EH (cell line): ENCODE data around the gene FGF12.

Source experiments
- DNase-seq: peaks from one replicate; pipeline ENCODE4 v3.0.0-alpha.2; 2015; ENCODE audit warnings: low read depth

The FGF12 gene

GRCh38 chr3:192494174-192494573, 233.2 kb downstream of the FGF12 start:
- DNase-seq, result no peak

GRCh38 chr3:192490720-192491119, 236.6 kb downstream of the FGF12 start:
- no peak for DNase-seq

DNA sequence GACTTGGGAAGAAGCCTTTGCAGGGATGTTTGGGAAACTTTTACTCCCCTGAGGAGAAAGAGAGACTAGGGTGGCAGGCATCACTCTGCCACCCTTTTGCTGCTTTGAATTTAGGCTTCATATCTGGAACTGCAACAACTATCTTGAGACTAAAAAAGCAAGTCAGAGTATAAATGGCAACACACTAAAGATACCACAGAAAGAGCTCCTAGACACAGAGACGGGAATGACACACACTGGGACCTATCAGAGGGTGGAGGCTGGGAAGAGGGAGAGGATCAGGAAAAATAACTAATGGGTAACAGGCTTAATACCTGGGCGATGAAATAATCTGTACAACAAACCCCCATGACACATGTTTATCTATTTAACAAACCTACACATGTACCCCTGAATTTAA, 237.8 kb downstream of the FGF12 start:
- no peak for DNase-seq

- no peak for DNase-seq
Measured at GRCh38 chr3:192487033-192487432, 240.3 kb downstream of the FGF12 start.

DNA sequence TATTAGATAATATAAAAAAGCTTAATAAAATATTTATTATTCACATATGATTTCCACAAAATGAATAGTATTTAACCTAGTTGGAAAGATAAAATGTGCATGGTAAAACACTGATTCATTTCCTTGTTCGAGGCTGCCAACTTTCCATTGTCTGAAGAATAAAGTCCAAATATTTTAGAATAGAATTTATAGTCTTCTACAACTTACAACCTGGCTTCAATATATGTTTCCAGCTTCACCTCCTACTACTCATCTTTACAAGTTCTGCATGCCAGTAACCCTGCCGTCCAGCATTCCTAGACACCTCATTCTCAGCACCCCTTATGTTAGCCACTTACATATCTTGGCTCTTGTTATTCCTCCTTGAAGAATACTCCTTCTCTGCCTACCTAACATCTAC, 244.5 kb downstream of the FGF12 start:
- DNase-seq, result no peak

GRCh38 chr3:192482391-192482790, 244.9 kb downstream of the FGF12 start:
- DNase-seq, result no peak

- peak; percentile 10 for DNase-seq
Measured at GRCh38 chr3:192481638-192482037, 245.7 kb downstream of the FGF12 start.

GRCh38 chr3:192467230-192468140, 259.9 kb downstream of the FGF12 start:
- DNase-seq, result peak; percentile 44

DNA sequence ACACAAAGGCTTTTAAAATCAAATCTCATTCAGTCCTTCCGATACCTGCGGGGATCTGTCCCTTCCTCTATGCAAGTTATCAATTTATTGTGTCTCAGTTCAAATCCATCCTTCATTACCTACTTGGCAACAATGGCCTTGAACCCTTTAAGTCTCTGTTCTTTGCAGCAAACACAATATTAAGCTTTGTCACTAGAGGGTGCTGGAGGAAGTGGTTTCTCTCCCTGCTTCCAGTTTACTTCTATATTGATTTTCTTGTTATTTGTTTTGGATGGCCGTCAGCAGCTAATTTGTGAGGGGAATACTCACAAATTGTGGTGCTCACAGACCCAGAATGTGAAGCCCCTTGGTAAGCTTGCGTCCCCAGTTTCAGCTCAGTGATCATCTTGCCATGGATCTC, 278.3 kb downstream of the FGF12 start:
- no peak for DNase-seq

GRCh38 chr3:192445770-192446644, 281.3 kb downstream of the FGF12 start:
- peak; percentile 6 for DNase-seq

- no peak for DNase-seq
Measured at GRCh38 chr3:192444791-192445106, 282.6 kb downstream of the FGF12 start.

GRCh38 chr3:192444096-192444790, 283.1 kb downstream of the FGF12 start:
- DNase-seq, result peak; percentile 61

GRCh38 chr3:192435241-192435640, 292.1 kb downstream of the FGF12 start:
- no peak for DNase-seq

- DNase-seq, result no peak
Measured at GRCh38 chr3:192434186-192434585, 293.2 kb downstream of the FGF12 start.

GRCh38 chr3:192433704-192434103, 293.6 kb downstream of the FGF12 start:
- no peak for DNase-seq

- DNase-seq, result no peak
Measured at GRCh38 chr3:192422997-192423342, 304.4 kb downstream of the FGF12 start.

DNA sequence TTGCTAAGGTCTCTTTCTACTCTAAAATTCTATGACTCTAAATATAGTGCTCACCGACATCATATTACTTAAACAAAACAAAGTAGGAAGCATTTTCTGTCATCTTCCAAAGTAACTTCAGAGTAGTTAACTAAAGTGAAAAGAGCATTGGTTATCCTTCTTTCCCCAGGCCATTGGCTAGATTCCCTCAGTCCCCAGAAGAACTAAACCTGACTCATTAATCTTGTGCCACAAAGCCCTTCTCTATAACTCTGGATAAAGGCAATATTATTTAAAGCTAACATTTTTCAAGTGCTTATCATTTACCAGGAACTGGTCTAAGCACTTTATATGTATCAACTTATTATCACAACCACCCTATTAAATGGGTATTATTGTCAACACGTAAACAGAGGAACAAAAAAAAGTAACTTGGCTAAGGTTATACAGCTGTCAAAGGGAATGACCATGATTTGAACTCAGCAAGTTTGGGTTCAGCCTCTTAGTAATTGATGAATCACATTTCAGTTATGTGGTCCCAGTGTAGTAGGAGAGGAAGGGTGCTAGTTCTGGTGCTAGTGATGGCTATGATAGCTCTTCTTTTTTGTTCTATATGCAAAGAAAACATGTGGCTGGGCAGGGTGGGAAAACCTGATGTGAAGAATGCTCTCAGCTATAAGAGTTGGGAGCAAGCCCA, 304.9 kb downstream of the FGF12 start:
- peak; percentile 1 for DNase-seq

DNA sequence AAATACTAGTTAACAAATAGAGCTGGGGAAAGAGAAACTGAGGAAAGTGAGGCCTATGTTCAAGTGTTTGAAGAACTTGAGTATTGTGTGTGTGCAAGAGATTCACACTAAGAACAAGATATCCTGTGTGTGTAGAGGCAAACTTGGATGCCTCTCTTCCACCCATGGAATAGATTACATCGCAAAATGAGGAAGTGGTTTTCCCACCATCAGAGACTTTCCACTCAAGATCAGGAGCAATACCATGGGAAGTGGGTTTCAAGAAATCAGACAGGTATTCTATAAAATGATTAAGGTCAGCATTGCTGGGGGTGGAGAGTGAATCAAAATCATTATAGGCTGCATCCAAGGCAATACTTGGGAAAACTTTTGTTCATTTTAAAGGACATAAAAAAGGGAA, 308.0 kb downstream of the FGF12 start:
- no peak for DNase-seq

DNA sequence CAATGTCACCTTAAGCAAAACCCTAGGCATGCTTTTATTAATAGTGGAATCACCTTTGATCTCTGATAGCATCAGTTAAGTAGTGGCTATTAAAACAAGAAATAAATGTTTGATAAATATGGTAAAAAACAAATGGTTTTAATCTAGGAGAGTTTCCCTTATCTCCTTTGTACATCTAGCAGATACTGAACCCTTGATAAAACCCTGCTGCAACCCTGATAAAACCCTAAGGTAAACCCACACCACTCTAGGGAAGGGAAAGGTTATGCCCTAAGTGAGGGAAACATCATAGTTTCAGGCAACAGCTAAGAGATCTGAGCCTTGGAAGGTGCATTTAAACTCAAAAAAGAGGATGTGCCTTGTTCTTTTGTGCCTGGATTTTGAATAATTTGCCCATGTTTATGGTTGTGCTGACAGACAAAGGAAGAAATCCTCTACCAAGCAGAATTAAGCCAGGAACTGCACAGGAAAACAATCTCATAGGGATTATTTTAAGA, 309.7 kb downstream of the FGF12 start:
- no peak for DNase-seq

DNA sequence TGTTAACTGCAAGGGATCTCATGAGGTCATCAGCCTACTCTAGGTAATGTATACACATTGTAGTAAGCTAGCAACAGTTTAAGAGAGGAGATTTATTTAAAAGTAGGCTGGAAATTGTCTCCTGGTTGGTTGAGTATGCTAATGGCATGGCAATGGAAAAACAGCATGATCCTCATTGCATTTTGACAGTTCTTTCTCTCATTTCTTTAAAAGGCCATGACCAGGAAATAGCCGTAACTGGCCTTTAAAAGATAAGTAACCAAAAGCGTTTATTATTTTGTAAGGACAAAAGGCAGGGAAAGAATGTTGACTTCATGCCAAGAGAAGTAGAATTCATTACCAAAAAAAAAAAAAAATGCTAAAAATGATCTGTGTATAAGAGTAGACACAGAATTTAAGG, 310.3 kb downstream of the FGF12 start:
- DNase-seq, result no peak

GRCh38 chr3:192413461-192413860, 313.9 kb downstream of the FGF12 start:
- DNase-seq, result no peak

DNA sequence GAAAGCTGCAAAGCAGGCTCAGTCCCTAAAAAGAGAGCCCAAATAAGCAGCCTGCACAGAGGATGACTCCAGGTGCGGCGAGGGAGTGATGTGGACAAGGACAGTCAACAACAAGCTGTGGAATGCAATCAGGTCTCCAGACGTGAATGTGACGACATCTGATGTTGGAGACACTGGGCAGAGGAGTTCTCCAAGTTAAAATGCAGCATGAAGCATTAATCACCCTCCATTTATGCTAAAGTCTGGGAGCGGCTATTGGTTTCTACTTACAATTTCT, 316.7 kb downstream of the FGF12 start:
- no peak for DNase-seq
